Measurements from ENCODE around the gene PSMB10. TPM values are rescaled to one million over a fixed set of nuclear protein-coding genes. Genes with fewer than 3 reads are reported as not detected.
"Not testable (repeated sequence)": the region's sequence is repeated elsewhere in the genome, so short reads cannot be mapped to it uniquely, and the experiment has no call there.

The PSMB10 gene
- polyA plus RNA-seq (ENCODE audit: insufficient read length in 4 of 4): 10 to 100 TPM; 20.3 to 39.4 (median 28.3) TPM

DNA sequence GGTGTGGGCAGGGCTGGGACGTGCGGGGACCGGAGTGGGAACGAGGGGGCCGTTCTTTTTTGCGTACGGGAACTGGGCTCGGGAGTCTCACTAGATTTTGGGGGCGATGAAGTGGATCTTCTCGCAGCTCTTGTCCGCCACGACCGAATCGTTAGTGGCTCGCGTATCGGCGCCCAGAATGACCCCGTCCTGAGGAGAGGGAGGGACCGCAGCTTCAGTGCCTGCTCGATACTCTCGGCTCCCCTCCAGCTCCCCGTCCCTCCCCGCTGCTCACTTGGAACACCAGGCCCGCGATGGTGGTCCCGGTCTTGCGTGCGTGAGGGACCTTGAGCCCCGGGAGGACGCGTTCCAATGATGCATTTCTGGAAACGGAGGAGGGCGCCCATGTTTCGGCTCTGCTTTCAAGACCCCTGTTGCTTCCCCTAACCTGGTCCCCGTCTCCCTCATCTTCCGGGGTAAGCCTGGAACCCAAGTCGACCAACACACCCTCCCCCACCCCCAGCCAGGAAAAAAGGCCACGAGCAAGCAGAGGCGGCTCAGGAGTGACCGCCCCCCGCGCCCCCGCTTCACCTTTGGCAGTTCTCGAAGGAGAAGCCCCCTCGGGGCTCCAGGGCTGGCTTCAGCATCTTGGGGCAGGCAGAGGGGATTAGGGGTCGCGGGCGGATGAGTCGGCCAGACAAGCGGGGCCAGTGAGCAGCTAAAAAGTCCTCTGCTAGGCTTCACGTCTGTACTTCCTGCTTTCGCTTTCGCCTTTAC lies at the start of gene PSMB10:
Gene PSMB10 (minus strand): TSS at position 727 of the 756 bp plus-strand sequence. CDS start 101 bp downstream, at position 626.
- DNase-seq (ENCODE audit: low read depth in 4 of 4, low spot score in 2 of 4): peak in 3 of 4 donors; percentile 30 to 33 (median 32)

DNA sequence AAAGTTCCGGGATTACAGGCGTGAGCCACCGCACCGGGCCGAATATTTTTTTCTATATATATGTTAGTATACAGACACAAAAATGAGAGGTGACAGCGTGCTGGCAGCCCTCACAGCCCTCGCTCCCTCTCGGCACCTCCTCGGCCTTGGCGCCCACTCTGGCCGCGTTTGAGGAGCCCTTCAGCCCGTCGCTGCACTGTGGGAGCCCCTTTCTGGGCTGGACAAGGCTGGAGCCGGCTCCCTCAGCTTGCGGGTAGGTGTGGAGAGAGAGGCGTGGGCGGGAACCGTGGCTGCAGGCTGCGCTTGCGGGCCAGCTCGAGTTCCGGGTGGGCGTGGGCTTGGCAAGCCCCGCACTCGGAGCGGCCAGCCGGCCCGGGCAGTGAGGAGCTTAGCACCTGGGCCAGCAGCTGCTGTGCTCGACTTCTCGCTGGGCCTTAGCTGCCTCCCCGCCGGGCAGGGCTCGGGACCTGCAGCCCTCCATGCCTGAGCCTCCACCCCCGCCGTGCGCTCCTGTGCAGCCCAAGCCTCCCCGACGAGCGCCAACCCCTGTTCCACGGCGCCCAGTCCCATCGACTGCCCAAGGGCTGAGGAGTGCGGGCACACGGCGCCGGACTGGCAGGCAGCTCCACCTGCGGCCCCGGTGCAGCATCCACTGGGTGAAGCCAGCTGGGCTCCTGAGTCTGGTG lies 45.5 kb upstream of the PSMB10 start:
- no peak for DNase-seq (ENCODE audit: low read depth in 4 of 4, low spot score in 2 of 4)

DNA sequence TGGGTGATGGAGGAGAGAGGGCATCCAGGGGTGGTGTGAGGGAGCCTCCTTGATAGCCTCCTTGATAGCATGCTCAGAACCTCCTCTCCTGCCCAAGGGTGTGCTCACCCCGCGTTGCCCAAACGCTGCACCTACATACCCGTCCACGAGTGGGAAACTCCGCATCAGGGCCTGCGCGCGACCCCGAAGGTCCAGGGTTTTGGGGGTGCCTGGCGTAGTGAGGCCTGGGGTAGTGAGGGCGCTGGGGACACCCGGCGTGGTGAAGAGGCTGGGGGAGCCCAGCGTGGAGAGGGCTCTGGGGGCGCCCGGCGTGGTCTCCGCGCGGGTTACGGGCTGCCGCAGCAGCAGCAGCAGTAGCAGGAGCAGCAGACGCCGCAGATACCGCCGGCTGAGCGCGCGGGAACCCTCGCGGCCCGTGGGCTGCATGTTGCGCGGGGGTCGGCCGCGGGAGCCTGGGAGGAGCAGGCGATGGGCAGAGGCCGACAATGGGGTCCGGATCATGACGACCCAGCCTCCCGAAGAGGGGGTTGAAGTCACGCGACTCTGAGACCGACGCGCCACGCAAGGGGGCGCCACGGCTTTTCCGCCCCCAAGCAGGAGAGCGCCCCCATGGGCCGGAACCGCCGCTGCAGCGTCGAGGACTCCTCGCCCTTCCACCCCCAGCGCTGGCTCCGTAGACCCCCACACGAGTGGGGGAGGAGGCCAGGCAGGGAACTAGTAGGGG lies 43.5 kb upstream of the PSMB10 start, which contains the start of gene DPEP3:
Gene DPEP3 (minus strand): TSS at position 545 of the 724 bp plus-strand sequence. CDS start 119 bp downstream, at position 426.
- no peak for DNase-seq (ENCODE audit: low read depth in 4 of 4, low spot score in 2 of 4)

DNA sequence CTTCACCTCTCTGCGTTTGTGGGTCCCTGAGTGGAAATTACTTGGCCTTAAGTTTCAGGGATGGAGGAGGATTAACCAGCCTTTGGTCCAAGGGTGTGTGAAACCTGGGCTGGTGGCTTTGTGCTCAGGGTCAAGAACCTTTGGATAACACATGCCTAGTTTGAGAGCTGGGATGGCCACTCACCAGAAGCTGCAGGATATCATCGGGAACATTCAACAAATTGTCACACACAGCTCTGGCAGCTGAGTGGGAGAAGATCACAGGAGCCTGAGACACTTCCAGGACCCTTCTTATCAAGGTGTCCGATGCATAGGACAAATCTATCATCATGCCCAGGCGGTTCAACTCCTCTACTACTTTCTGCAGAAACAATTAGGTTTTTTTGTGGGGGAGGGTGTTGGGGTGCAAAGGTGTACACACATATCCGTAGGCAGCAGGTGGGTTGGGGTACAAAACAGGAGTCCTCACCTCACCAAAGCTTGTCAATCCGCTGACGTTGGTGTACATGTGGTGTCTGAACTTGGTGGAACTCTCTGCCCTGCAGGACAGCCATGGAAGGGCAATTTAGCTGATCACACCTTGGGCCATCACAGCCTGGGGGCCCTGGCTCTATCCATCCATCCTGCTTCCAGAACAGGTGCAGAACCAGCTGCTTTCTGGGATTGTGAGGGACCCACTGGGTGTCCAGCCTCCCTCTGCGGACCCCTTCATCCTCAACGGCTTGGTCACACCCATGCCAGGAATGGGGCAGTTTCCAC lies 41.0 kb upstream of the PSMB10 start:
- no peak for DNase-seq (ENCODE audit: low read depth in 4 of 4, low spot score in 2 of 4)

DNA sequence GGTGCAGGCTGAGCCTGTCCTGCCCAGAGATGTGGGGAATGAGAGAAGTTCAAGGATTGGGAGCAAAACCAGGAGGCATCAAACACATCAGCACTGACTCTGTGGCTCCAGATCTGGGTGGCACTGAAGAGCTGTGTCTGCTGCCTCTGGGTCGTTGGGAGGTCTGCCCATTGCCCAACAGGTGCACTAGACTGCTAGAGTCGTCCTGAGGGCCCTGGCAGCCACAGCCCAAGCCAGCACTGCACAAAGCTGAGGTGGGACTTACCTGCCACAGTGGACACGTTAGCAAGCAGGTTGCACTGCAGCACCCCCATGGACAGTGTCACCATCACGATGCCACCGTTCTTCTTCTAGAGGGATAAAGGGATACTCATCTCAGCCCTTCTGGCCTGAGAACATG lies 40.4 kb upstream of the PSMB10 start:
- DNase-seq (ENCODE audit: low read depth in 4 of 4, low spot score in 2 of 4): no peak

DNA sequence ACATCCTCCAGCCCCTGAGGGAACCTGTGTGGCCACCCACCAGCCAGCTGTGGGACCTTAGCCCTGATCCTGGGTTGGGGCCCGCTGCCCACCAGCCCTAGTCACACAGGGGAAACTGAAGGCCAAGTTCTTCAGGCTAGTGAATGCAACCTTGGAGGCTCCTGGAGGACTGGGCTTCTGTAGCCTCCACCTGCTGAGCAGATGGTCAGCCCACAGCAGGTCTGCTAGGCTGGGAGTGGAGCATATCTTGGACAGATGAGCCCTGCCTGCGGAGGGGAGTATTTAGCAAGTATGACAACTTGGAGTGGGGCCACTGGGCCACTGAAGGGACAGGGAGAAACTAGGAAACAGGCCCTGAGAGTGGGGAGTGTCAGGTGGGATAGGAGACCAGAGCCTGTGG lies 39.6 kb upstream of the PSMB10 start:
- DNase-seq (ENCODE audit: low read depth in 4 of 4, low spot score in 2 of 4): no peak

DNA sequence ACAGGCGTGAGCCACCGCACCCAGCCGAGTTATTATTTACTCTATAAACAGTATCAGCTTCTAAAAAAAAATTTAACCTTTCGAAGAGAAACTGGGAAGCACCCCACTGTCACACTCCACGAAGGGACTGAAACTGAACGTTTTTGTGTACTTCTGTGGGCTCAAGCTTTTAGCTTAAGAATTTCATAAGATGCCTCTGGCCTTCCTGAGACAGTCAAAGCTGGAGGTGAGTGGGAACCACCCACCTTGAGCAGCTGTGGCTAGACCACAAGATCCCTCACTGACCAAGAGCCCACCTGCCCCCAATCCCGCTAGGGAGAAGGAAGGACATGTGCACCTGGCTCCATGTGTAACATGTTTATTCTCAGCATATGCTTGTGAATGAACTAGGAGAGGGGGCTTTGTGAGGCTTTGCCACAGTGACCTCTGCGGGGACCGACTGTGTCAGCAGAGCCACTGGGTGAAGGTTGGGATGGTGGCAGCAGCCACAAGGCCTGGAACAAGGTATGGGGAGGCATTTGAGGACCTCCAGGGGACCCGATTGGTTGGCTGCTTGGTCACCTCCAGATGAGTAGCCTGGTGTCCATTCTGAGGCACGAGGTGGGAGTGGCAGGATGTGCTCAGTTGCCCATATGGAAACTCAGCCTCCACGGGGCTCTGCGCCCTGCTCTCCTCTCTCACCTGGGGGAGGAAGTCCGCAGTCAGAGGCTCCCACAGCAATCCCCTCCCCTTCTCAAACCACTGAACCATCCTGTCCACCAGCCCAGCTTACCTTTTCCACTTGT lies 38.9 kb upstream of the PSMB10 start:
- no peak for DNase-seq (ENCODE audit: low read depth in 4 of 4, low spot score in 2 of 4)

DNA sequence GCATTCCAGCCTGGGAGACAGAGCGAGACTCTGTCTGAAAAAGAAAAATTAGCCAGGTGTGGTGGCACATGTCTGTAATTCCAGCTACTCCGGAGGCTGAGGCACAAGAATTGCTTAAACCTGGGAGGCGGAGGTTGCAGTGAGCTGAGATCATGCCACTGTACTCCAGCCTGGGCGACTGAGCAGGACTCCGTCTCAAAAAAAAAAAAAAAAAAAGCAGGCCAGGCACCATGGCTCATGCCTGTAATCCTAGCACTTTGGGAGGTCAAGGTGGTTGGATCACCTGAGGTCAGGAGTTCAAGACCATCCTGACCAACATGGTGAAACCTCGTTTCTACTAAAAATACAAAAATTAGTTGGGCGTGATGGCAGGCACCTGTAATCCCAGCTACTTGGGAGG lies 35.6 kb upstream of the PSMB10 start:
- DNase-seq (ENCODE audit: low read depth in 4 of 4, low spot score in 2 of 4): not testable (repeated sequence)

DNA sequence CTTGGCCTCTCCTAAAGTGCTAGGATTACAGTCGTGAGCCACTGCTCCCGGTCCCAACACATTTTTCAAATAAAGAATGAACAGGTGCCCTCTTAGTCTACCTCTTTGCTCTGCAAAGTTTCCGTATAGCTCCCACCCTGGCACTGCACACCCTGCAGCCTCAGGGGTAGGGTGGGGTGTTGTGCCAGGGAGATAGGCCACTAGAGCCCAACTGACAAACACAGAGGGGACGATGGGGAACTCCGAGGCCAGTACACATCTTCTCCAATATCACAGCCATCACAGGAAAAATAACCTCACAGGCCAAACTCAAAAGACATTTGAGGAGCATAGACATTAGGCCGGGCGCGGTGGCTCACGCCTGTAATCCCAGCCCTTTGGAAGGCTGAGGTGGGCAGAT lies 34.5 kb upstream of the PSMB10 start:
- DNase-seq (ENCODE audit: low read depth in 4 of 4, low spot score in 2 of 4): no peak

DNA sequence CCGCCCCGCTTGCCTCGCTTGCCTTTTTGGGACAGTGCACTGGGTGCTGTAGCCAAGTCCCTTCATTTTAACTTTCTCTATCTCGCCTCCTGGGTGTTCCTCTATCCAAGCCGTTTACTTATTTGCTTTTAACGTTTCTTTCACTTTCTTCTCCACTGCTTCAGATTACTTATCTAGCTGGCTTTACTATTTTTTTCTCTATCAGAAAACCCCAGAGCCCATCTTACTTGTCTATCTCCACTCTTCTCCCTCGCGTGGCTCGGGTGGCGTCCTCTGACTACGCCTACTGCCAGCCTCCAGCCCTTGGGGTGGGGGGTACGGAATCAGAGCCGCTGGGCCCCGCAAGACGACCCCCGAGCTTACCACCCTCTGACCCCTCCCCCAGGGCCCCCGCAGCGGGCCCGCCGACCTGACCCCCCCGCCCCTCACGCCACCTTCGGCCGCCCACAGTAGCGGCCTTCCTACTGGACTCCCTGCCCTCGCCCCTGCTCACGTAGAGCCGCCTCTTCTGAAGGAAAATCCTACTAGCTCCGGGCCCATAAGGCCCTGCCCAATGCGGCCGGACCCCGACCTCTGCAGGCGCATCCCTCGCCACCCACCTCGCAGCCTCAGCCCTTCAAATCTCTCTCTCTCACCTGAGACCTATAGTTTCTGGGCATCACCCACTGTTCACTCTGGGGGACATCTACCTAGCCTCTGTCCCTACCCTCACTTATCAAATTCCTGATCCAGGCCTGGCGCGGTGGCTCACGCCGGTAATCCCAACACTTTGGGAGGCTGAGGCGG lies 32.8 kb upstream of the PSMB10 start:
- no peak for DNase-seq (ENCODE audit: low read depth in 4 of 4, low spot score in 2 of 4)

DNA sequence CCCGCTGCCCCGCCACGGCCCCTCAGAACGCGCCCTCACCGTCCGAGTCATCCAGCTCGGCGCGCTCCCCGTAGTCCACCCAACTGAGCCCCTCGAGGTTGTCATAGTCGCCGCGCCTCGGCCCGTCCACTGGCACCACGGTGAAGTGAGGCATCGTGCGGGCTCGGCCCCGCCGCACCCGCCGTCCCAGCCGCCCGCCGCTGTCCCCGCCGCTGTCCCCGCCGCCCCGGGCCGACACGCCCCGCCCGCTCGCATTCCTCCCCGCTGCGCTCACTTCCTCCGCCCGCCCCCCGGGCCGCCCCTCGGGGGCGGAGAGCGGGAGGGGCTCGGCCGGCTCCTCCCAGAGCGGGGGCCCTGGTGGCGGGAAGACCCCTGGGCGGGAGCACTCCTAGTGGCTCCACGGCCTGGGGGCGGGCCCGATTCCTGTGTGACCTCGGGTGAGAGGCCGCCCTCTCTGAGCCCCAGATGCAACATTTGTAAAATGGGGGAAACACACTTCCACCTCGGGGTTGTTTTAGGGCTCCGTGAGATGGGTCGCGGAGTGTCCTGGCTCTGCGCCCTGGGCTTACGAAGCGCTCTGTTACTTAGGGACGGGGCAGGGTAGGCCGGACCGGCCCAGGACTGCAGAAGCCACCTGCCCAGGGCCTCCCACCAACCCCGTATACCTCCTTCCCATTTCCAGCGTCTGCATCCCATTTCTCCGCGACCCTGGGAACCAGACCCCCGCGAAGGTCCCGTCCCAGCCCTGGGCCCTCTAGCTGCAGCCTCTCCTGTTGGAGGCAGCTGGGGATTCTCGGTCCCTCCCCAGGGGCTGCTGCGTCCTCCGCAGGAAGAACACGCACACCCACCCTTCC lies 32.0 kb upstream of the PSMB10 start, which contains the start of gene SLC12A4:
Gene SLC12A4 (minus strand): TSS at position 238 of the 854 bp plus-strand sequence. CDS start 84 bp downstream, at position 154.
- peak in 2 of 4 donors; percentile 75 to 84 for DNase-seq (ENCODE audit: low read depth in 4 of 4, low spot score in 2 of 4)

DNA sequence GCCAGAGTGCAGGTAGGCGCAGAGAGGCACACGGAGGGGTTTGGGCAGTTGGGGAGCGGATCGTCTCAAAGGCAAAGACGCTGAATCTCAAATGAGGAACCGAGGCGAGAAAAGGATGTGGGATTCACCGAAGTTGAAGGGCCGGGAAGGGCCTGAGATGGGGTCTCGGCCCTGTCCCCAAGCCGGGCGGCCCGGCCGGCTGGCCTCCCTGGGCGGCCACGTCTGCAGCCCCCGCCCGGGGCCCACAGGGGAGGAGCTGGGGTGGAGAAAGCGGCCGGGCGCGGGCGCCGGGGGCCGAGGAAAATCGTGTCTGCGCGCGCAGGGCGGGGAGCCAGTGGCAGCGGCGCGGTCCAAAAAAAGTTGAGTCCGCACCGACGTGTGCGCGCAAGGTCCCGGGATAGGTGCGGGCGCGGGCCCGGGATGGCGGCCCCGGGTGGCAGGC lies 31.3 kb upstream of the PSMB10 start:
- peak in 1 of 4 donors; percentile 12 for DNase-seq (ENCODE audit: low read depth in 4 of 4, low spot score in 2 of 4)

DNA sequence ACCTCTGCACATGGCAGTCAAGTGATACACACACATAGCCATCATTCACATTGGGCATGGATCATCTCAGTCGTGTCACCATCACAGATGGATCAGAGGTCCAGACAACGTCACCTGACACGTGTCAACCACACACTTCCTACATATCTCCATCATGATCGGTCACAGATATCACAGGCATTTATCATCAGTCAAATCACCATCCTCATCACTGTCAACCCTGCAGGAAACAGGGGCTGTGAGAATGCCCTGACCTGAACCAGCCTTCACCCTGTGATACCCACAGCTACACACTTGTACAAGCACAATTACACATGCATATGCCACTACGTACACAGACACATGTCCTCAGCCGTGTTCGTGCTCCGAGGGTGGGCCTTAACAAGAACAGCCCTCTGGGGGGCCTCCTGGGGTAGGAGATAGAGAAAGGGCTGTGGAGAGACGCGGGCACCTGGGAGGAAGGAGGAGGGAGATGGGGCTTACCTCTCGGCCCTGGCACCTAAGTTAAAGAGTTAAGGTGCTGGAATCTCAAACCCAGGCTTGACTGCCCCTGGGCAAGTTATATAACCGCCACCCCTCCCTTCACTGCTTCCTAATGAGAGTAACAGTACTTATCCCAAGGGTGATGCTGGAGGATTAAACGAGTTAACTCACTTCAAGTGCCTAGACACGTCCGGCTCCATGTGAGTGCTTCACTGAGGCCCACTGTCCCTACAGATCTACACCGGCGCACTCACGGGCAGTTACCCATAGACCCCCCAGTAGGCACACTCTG lies 30.7 kb upstream of the PSMB10 start:
- DNase-seq (ENCODE audit: low read depth in 4 of 4, low spot score in 2 of 4): peak in 2 of 4 donors; percentile 7 to 11

DNA sequence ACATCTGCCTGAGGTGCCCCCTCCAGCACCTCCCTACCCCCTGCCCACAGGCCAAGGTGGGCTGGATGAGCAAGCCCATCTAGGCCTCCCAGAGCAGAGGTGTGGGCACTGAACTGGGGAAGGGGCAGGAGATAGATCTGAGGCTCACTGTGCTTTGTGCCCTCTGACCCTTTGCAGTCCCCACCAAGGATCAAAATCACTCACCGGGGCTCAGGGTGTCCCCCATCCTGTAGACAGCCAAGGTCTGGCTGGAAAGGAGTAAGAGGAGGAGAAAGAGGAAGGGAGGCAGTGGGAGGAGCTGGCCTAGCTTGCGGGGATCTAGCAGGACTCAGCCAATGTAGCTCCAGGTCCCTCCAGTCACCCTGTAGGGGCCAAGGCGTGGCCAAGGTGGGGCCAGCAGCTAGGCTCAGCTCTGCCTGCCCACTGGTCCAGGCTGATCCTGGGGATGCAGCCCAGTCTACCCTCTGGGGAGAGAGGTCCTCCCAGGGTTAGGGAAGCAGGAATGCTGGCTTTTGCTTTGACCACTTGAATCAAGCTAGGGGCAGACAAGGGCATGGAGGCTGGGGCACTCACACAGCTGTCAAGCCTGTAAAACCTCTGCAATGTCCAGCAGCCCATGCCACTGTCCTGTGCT lies 30.0 kb upstream of the PSMB10 start:
- DNase-seq (ENCODE audit: low read depth in 4 of 4, low spot score in 2 of 4): no peak

DNA sequence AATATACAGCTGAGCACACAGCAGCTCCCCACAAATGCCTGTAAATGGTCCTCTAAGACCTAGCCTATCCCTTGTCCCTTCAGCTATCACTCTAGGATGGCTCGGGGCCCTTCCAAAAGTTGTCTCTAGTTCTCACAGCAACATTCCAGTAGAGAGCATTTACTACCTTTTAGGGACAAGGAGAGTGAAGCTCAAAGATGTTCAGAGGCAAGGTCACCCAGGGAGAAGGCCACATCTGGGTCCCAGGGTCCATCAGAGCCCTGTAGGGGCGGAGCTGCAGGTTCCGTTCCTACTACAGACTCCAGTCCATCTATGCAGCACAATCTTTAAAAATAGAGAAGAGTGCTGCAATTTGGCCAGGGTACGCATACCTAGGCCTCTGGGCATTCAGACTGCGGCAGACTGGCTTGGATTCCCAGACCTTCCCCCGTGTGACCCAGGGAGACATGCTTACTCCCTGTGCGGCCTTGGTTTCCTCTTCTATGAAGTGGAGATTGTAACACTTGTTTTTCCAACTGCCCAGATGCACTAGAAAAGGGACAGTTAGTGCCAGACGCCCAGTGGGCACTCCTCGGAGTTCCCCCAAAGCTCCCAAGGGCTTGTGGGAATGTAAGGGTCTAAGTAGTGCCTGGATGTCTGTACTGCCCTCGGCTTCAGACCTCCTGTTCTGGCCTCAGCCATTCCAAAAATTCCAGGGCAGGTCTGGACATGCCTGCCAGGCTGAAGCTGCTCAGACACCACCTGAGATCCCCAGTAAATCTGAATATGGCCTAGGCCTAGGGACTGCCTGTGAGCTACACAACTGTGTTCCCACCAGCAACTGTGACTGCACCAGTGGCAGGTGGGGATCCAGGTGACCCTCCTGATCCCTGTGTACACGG lies 29.3 kb upstream of the PSMB10 start:
- no peak for DNase-seq (ENCODE audit: low read depth in 4 of 4, low spot score in 2 of 4)
